HG03469 (cell line): ENCODE measurements around the gene GPR161.

Source experiments
- ATAC-seq: cut with Tn5 transposase; IDR thresholded peaks from one replicate; pipeline ENCODE4 v1.9.1; 2021; ENCODE audit warnings: mild to moderate bottlenecking, moderate library complexity, moderate number of reproducible peaks; ENCODE audit not compliant: unreplicated experiment

GPR161 gene

GRCh38 chr1:168110896-168111545 is 25.7 kb downstream of the GPR161 start:
- ATAC-seq = no peak

DNA sequence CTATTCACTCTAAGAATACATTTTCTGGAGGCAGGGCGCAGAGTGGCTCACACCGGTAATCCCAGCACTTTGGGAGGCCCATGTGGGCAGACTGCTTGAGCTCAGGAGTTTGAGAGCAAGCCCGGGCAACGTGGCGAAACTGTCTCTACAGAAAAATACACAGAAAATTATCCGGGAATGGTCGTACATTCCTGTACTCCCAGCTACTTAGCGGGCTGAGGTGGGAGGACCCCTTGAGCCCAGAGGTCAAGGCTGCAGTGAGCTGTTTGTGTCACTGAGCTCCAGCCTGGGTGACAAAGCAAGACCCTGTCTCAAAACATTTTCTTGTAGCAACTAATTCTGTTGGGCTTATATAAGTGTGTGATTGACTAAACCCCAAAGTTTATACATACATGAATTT is 30.5 kb downstream of the GPR161 start:
- no peak for ATAC-seq

- no peak for ATAC-seq
Measured at GRCh38 chr1:168105846-168106245, 30.9 kb downstream of the GPR161 start.

DNA sequence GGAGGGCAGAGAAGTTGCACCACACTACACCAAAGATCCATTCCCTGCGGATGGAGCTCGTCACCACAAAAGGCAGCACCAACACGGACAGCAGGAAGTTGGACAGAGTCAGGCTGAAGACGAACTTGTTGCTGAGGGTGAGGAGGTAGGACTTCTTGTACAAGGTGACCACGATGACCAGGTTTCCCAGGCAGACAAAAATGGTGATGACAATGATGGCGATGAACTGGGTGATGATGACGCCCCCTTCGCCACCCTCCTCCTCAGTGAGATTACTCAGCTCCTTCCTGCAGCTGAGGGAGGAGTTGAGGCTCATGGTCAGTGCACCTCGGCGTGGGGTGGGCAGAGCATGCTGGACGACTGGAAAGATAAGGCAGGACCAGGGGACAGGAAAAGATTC is 32.2 kb downstream of the GPR161 start:
- ATAC-seq = no peak

DNA sequence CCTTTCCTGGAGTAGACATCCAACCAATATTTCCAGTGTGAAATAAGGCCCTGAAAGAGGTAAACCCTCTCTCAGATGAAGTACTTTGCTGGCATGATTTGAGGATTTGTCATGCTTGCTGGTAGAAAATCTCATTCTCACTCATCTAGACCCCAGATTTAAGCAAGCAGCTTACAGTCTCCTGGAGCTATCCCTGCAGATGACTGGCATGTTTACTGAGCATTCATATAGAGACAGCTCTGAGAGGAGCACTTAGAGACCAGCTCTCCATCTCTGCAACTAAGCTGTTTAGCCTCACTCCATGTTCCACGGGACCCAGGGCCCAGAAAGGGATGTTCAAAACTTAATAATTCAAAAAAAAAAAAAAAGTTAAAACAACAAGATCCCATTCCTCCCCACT is 34.2 kb downstream of the GPR161 start:
- ATAC-seq = no peak

DNA sequence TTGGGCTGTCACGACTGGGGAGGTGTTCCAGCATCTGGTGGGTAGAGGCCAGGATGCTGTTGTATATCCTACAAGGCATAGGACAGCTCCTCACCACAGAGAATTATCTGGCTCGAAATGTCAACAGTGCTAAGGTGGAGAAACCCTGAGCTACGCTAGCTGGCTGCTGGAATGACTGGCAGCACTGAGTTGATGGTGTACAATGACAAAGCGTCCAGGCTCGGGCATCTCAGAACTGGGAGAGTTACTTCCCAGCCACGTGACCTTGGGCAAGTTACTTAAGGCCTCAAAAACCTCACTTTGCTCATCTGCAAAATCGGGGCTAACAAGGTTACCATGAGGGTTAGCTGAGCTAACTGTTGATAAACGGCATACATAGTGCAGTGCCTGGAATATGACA is 35.4 kb downstream of the GPR161 start:
- ATAC-seq = no peak

- ATAC-seq = no peak
Measured at GRCh38 chr1:168100315-168101002, 36.3 kb downstream of the GPR161 start.

DNA sequence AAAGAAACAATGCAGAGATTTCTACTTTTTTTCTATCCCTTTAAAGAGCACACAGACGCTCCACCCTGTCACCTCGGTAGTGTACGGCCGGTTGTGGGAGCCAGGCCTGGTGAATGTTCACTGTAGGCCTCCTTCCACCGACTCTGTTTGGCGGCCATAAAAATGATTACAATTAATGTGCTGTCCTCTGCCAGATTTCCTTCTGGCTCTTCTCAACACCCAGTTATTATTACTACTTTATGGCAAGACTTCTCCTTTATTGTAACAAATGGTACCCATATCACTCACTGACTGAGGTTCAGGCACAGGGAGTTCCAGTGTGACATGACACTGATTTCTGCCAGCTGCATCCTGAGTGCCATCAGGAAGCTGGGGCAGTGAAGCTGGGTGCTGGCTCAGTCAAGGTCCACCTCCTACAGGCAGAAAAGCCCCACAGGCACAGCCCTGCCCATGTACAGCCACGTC is 37.4 kb downstream of the GPR161 start:
- ATAC-seq = no peak

DNA sequence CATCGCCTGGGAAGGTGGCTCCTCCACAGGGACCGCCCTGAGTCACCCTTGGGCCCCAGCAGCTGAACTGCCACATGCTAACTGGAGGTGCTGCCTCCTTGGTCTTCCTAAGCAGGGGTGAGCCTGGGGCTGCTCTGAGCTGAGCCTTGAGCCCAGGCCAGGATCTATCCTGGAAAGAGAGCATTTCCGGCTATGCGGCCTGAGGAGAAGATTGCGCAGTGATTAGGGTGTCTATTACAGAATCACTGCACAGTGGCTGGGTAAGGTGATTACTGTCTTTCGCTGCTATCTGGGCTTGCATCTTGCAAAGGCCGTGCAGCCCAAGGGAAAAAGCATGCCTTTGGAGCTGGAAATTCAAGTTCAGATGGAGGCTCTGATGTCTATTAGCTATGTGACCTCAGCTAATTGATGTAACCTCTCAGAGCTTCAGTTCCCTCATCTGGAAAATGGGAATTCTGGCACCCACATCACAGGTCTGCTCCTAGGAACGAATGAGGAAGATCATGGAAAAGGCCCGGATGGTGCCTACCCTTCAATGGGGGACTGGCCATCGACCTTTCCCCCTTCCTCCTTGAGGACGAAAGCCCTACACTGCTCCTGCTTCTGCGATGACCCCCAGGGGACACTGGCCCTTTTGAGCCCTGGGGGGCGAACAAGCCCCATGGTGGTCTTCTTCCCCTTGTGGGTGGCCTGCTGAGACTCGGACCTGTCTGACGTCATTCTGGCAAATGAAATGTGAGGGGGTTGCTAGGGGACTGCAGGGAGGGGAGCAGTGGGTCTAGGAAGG is 38.0 kb downstream of the GPR161 start:
- ATAC-seq = no peak

- ATAC-seq = no peak
Measured at GRCh38 chr1:168097921-168098528, 38.7 kb downstream of the GPR161 start.

DNA sequence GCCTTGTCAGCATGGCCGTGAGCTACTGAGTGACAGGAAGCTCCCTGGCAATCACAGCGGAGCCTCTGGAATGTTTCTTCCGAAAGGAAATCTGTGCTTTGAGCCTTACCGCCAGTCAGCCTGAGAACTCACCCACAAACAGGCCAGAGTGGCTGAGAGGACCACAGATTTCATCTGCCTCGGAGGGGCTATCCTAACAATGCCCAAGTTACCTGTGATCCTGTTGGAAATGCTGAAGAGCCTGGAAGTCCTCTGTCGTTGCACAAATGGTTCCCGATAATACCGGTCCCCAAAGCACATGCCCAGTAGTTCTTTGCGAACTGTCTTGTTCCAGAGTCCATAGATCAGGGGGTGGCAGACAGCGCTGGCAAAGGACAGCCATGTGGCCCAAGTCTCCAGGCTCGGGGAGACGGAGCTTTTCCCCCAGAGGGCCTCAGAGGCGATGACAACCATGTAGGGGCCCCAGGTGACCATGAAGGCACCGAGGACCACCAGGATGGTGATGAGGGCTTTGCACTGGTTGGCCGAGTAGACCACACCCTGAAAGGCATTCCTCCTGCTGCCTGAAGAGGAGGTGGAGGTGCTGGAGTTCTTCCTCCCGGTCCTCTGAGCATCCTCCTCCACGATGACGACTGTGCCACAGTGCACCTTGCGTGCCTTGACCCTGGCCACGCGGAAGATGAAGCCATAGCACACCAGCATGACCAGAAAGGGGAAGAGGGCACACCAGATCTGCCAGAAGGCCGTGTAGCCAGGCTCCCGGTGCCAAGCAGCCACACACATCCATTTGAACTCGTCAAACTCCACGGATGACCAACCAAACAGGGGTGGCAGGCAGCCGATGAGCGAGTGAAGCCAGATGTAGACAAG is 40.2 kb downstream of the GPR161 start:
- no peak for ATAC-seq

DNA sequence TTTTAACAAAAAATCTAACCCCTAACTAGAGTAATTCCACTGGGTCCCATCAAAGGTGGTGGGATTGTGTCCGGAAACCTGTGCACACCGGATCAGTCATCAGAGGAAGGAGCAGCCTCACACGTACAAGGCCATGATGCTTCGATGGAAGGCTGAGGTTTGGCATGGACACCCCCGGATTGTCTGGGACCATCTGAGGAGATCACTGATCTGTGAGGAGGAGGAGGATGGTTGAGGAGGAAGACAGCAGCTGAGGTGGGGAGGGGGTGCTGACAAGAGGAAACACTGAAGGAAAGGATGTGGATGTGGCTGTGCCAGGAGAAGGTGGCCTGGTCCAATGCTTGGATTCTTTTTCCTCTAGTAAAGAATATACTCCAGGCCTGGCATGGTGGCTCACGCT is 41.3 kb downstream of the GPR161 start:
- ATAC-seq = no peak

DNA sequence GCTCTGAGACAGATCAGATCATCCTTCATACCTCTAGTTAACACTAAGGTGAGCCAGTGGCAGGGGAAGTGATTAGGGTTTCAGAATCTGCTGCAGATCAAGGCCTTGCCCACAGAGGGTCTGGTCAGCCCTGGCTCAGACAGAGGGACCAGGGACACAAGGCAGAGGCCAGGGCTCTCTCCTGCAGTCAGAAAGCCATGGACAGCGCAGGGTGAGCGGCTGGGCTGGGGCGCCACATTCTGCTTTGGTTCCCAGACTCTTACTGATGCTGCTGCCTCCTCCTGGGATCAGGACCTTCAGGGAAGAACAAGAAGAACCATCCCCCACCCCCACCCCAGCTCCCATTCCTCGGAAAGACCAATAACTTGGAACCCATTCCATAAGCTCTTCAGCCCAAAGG is 43.1 kb downstream of the GPR161 start:
- ATAC-seq = no peak

- no peak for ATAC-seq
Measured at GRCh38 chr1:168092566-168093355, 44.0 kb downstream of the GPR161 start.

GRCh38 chr1:168091720-168092550 is 44.8 kb downstream of the GPR161 start:
- no peak for ATAC-seq

DNA sequence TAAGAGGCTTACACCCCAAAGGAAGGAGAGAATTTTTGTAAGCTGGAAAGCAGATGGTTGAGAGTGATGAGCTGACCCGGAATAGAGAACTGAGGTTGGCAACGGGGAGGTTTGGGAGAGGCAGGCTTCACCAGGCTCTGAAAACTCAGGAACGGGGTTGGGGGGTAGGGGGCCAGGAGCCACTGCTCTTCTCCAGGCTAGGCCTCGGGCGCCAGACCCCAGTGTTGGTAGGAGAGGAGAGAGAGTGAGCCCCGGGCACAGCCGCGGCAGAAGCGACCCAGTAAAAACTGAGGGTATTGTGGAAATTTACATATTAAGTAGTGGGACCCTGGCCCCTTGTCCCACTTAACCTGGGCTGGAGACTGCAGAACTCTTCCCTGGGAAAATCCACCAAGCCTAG is 45.7 kb downstream of the GPR161 start:
- no peak for ATAC-seq

- no peak for ATAC-seq
Measured at GRCh38 chr1:168090395-168090794, 46.3 kb downstream of the GPR161 start.

- ATAC-seq = no peak
Measured at GRCh38 chr1:168089979-168090337, 46.8 kb downstream of the GPR161 start.
